Aorta (tissue), 5 donors: ENCODE data around the gene CUTA. TPM values are rescaled to one million over a fixed set of nuclear protein-coding genes. Genes with fewer than 3 reads are reported as not detected.
A peak's percentile ranks its signal among the peaks of the same experiment; 100 is the strongest.

Source experiments
- ATAC-seq: fragments of 200-7000 bp; cut with Tn5 transposase; one replicate; pipeline ENCODE4 v1.9.1; 2022; ENCODE audit warnings: moderate library complexity; ENCODE audit not compliant: low FRiP score
- DNase-seq, 2 donors: peaks; one replicate each; pipeline ENCODE4 v3.0.0-alpha.2; 2020
- H3K27ac ChIP-seq, 2 donors: one replicate each; pipeline ENCODE4 v1.5.1; 2013; ENCODE audit warnings: low read length in 2 of 2, mild to moderate bottlenecking in 2 of 2, moderate library complexity in 2 of 2, control low read depth in 1 of 2, inconsistent platforms in 1 of 2, low read depth in 1 of 2
- H3K27me3 ChIP-seq, 2 donors: one replicate each; pipeline ENCODE4 v1.6.1; 2013; ENCODE audit warnings: control low read depth in 1 of 2, low read length in 1 of 2, mild to moderate bottlenecking in 1 of 2, moderate library complexity in 1 of 2; ENCODE audit not compliant: insufficient read depth in 2 of 2, control insufficient read depth in 1 of 2
- H3K36me3 ChIP-seq, 2 donors: one replicate each; pipeline ENCODE4 v1.6.1; 2013; ENCODE audit warnings: control low read depth in 1 of 2, low read length in 1 of 2, mild to moderate bottlenecking in 1 of 2; ENCODE audit not compliant: insufficient read depth in 2 of 2, control insufficient read depth in 1 of 2
- H3K4me1 ChIP-seq, 2 donors: one replicate each; pipeline ENCODE4 v1.6.1; 2013; ENCODE audit warnings: low read length in 2 of 2, control low read depth in 1 of 2, mild to moderate bottlenecking in 1 of 2, moderate library complexity in 1 of 2; ENCODE audit not compliant: insufficient read depth in 2 of 2, control insufficient read depth in 1 of 2
- H3K4me3 ChIP-seq, 2 donors: one replicate each; pipeline ENCODE4 v1.5.1; 2013; ENCODE audit warnings: low read length in 2 of 2, control low read depth in 1 of 2, mild to moderate bottlenecking in 1 of 2
- H3K9me3 ChIP-seq: one replicate; pipeline ENCODE4 v1.6.1; 2013; ENCODE audit warnings: mild to moderate bottlenecking, low read length; ENCODE audit not compliant: control insufficient read depth
- WGBS, 2 donors: extraction: QIAGEN DNeasy Blood & Tissue Kit; methylation state at CpG; one replicate each; pipeline ENCODE4 v1.1.7; 2013; 5-methylcytosine and 5-hydroxymethylcytosine counted together
- intact Hi-C, 2 donors: fragments of 100-400 bp; cut with DNase I; formaldehyde crosslinking; loops; one replicate each; pipeline versions ENCODE4 v1.14.2 to v1.15.0; 2022
- long read RNA-seq, 2 donors: library from polyadenylated mRNA; unstranded; transcript quantifications; one replicate each; pipeline ENCODE4 v2.0.0, GENCODE V29; 2020 to 2021
- polyA plus RNA-seq, 2 donors: library from polyadenylated mRNA; stranded (reverse); fragments of 200-250 nt; gene quantifications; one replicate each; pipeline ENCODE4 v1.2.3, GENCODE V29; 2013
- total RNA-seq, 2 donors: library from RNA; stranded (reverse); fragmentation: NEBNext Ultra II Directional; extraction: Animal tissue kit (Norgen Biotek cat#: 25700); gene quantifications; one replicate each; pipeline ENCODE4 v1.2.1, GENCODE V29; 2021
- donor health status: healthy with polysubstance abuse.
- donor health status: Bipolar disorder and iron deficiency.
- donor health status: DM: no; HTN: no; CAD: no.
- donor health status: DM: no; HTN: no; CAD: no.
- donor health status: DM: yes; HTN: yes; CAD: no.

Gene CUTA
- 100 to 1,000 TPM in 1 of 2 donors, 10 to 100 TPM in 1; 89.9 to 111 TPM for total RNA-seq
- 100 to 1,000 TPM; 120 to 191 TPM for polyA plus RNA-seq
- long read RNA-seq, donor 1, transcript CUTA-205 (5 exons, 1,054 nt) = major isoform, 11 of 29 reads
- long read RNA-seq, donor 1, transcript CUTA-214 (6 exons, 661 nt) = minor isoform, 8 of 29 reads
- long read RNA-seq, donor 1, transcript CUTA-203 (6 exons, 937 nt) = minor isoform, 5 of 29 reads
- long read RNA-seq, donor 1, partial matches to known transcripts = 0 of 29 reads
- long read RNA-seq, donor 1, other reads (novel, unspliced or antisense) = 1 of 29 reads
- long read RNA-seq, donor 2, transcript CUTA-210 (6 exons, 769 nt) = major isoform, 16 of 32 reads
- long read RNA-seq, donor 2, transcript CUTA-214 (6 exons, 661 nt) = minor isoform, 8 of 32 reads
- long read RNA-seq, donor 2, transcript CUTA-205 (5 exons, 1,054 nt) = minor isoform, 6 of 32 reads
- long read RNA-seq, donor 2, partial matches to known transcripts = 0 of 32 reads
- long read RNA-seq, donor 2, other reads (novel, unspliced or antisense) = 0 of 32 reads

- Histone ChIP-seq H3K36me3 (no peaks in the 10 kb centered on the region), H3K27me3 (no peaks in the 10 kb centered on the region), H3K9me3 (no peaks in the 10 kb centered on the region), H3K27ac (peak within 1 kb of the TSS; percentile 25 to 93), H3K4me1 (no peaks in the 10 kb centered on the region), H3K4me3 (peak within 1 kb of the TSS; percentile 40 to 68)
- DNase-seq (peak; percentile 100), ATAC-seq (peak; percentile 96)
- WGBS, 2 donors = 0 to 1% methylated on average over 51 of the region's 51 CpGs
- intact Hi-C loops = loop anchor here in 1 of 2 donors (2.0 to 10.0 kb wide), 4 partner anchors 97 to 1763 kb away; partner anchors contain the start of genes APOM, BAG6, HSD17B8 and RING1
These were observed at the start of gene CUTA for GRCh38 chr6:33417903-33418689. Gene CUTA (minus strand): TSS chr6:33418107. CDS start chr6:33418000, 107 bp downstream.

GRCh38 chr6:33467091-33467490 is 49.2 kb upstream of the CUTA start:
- Histone ChIP-seq H3K4me3 (no peak overlapping the region), H3K36me3 (no peaks in the 10 kb centered on the region), H3K9me3 (no peaks in the 10 kb centered on the region), H3K4me1 (no peaks in the 10 kb centered on the region), H3K27ac (no peak overlapping the region), H3K27me3 (no peaks in the 10 kb centered on the region)
- intact Hi-C loops = no loop called here
- 75 to 78% methylated on average over 7 of the region's 7 CpGs for WGBS, 2 donors
- DNase-seq (no peak), ATAC-seq (no peak)

- Histone ChIP-seq H3K36me3 (no peaks in the 10 kb centered on the region), H3K4me1 (no peaks in the 10 kb centered on the region), H3K27me3 (no peaks in the 10 kb centered on the region), H3K27ac (no peak overlapping the region), H3K4me3 (no peak overlapping the region), H3K9me3 (no peaks in the 10 kb centered on the region)
- 92 to 93% methylated on average over 4 of the region's 4 CpGs for WGBS, 2 donors
- intact Hi-C loops = no loop called here
- no peak for DNase-seq
- no peak for ATAC-seq
These were observed 48.3 kb upstream of the CUTA start for GRCh38 chr6:33466075-33466735.

GRCh38 chr6:33459226-33459625 is 41.3 kb upstream of the CUTA start:
- 90 to 100% methylated on average over 2 of the region's 2 CpGs for WGBS, 2 donors
- H3K27ac ChIP-seq = no peak overlapping the region
- H3K27me3 ChIP-seq = no peaks in the 10 kb centered on the region
- H3K4me3 ChIP-seq = no peak overlapping the region
- H3K4me1 ChIP-seq = no peaks in the 10 kb centered on the region
- no peaks in the 10 kb centered on the region for H3K9me3 ChIP-seq
- H3K36me3 ChIP-seq = no peaks in the 10 kb centered on the region
- DNase-seq (no peak), ATAC-seq (no peak)
- intact Hi-C loops = loop anchor here (10.0 kb wide), 2 partner anchors 116 to 254 kb away; partner anchors contain the start of genes HSD17B8 (in 1 of the 2), RING1 (in 1 of the 2), RXRB (in 1 of the 2) and SLC39A7 (in 1 of the 2)

GRCh38 chr6:33458676-33459075 is 40.8 kb upstream of the CUTA start:
- no peak overlapping the region for H3K27ac ChIP-seq
- WGBS, 2 donors = 60 to 71% methylated on average over 3 of the region's 3 CpGs
- H3K4me1 ChIP-seq = no peaks in the 10 kb centered on the region
- no peaks in the 10 kb centered on the region for H3K27me3 ChIP-seq
- DNase-seq (no peak), ATAC-seq (no peak)
- H3K4me3 ChIP-seq = no peak overlapping the region
- intact Hi-C loops = loop anchor here (10.0 kb wide), 2 partner anchors 116 to 254 kb away; partner anchors contain the start of genes HSD17B8 (in 1 of the 2), RING1 (in 1 of the 2), RXRB (in 1 of the 2) and SLC39A7 (in 1 of the 2)
- no peaks in the 10 kb centered on the region for H3K36me3 ChIP-seq
- no peaks in the 10 kb centered on the region for H3K9me3 ChIP-seq

- no peak overlapping the region for H3K4me3 ChIP-seq
- no peak overlapping the region for H3K27ac ChIP-seq
- no peak for ATAC-seq
- H3K4me1 ChIP-seq = no peaks in the 10 kb centered on the region
- H3K27me3 ChIP-seq = no peaks in the 10 kb centered on the region
- WGBS, 2 donors = 97 to 98% methylated on average over 12 of the region's 12 CpGs
- no peak for DNase-seq
- intact Hi-C loops = loop anchor here (10.0 kb wide), 2 partner anchors 119 to 251 kb away; partner anchors contain the start of genes HSD17B8 (in 1 of the 2), RING1 (in 1 of the 2), RXRB (in 1 of the 2) and SLC39A7 (in 1 of the 2)
- H3K9me3 ChIP-seq = no peaks in the 10 kb centered on the region
- no peaks in the 10 kb centered on the region for H3K36me3 ChIP-seq
These were observed 38.2 kb upstream of the CUTA start for GRCh38 chr6:33456156-33456555.

GRCh38 chr6:33455051-33455450 is 37.1 kb upstream of the CUTA start:
- no peaks in the 10 kb centered on the region for H3K4me1 ChIP-seq
- ATAC-seq = no peak
- H3K9me3 ChIP-seq = no peaks in the 10 kb centered on the region
- 54 to 55% methylated on average over 16 of the region's 16 CpGs for WGBS, 2 donors
- peak overlapping the region in 1 of 2 donors; percentile 26 for H3K4me3 ChIP-seq
- peak in 1 of 2 donors; percentile 62 for DNase-seq
- H3K36me3 ChIP-seq = no peaks in the 10 kb centered on the region
- H3K27me3 ChIP-seq = no peaks in the 10 kb centered on the region
- H3K27ac ChIP-seq = no peak overlapping the region
- intact Hi-C loops = loop anchor here (10.0 kb wide), 2 partner anchors 120 to 250 kb away; partner anchors contain the start of genes HSD17B8 (in 1 of the 2), RING1 (in 1 of the 2), RXRB (in 1 of the 2) and SLC39A7 (in 1 of the 2)
